Lower leg skin (tissue), 4 donors: ENCODE measurements around the gene NOL7. TPM values are rescaled to one million over a fixed set of nuclear protein-coding genes. Genes with fewer than 3 reads are reported as not detected.

ENCODE experiments used
- DNase-seq, 2 donors: peaks; one replicate each; pipeline ENCODE4 v3.0.0-alpha.2; 2019; ENCODE audit warnings: low spot score in 2 of 2
- H3K4me3 ChIP-seq: fragments of 200-600 bp; sonication (generic); 2 replicates; pipeline ENCODE4 v1.5.1; 2017; ENCODE audit warnings: mild to moderate bottlenecking, low read depth; ENCODE audit not compliant: poor library complexity, severe bottlenecking
- POLR2A ChIP-seq, 2 donors: fragments of 450-650 bp; IDR thresholded peaks; one replicate each; pipeline ENCODE4 v1.6.1; 2016 to 2017; ENCODE audit warnings: antibody characterized with exemption in 2 of 2, mild to moderate bottlenecking in 1 of 2, moderate library complexity in 1 of 2
- WGBS, 2 donors: methylation state at CpG; one replicate each; pipeline ENCODE4 v1.1.5; 2018; 5-methylcytosine and 5-hydroxymethylcytosine counted together
- intact Hi-C: fragments of 100-400 bp; cut with DNase I; formaldehyde crosslinking; loops from one replicate; pipeline ENCODE4 v1.15.0; 2023; ENCODE audit warnings: low total_unique reads
- total RNA-seq, 4 donors: library from RNA; depleted of rRNA; stranded (reverse); fragments of >200 nt; gene quantifications; one replicate each; pipeline ENCODE4 v1.1.0, GENCODE V29; 2016
- TF ChIP-seq, protein P1 (sequence below), 3 donors: fragments of 450-650 bp; IDR thresholded peaks; one replicate each; pipeline ENCODE4 v1.5.1; 2016; ENCODE audit warnings: antibody characterized with exemption in 3 of 3, mild to moderate bottlenecking in 3 of 3, moderate library complexity in 2 of 3

NOL7 gene
- total RNA-seq, 4 donors from 2014 or later, result 54.7 to 77.2 (median 66.7) TPM

DNA sequence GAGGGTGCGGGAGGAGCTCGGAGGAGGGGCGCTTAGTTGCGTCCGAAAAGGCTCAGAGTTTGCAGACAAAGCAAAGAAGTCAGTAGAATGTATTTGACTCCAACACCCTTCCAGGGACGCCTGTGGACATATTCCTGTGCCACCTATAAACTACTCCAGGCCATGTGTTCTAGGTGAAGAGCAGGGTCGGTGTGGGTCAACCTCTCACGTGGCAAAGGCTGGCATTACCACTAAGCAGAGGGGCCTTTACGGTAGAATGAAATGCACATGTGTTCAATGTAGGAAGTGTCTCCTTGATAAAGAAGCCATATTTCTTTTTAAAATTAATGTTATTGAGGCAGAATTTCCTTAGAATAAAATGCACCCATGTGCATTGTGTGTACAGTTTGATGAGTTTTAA is 25.3 kb upstream of the NOL7 start:
- no peak for DNase-seq
- TF ChIP-seq, protein P1, sequence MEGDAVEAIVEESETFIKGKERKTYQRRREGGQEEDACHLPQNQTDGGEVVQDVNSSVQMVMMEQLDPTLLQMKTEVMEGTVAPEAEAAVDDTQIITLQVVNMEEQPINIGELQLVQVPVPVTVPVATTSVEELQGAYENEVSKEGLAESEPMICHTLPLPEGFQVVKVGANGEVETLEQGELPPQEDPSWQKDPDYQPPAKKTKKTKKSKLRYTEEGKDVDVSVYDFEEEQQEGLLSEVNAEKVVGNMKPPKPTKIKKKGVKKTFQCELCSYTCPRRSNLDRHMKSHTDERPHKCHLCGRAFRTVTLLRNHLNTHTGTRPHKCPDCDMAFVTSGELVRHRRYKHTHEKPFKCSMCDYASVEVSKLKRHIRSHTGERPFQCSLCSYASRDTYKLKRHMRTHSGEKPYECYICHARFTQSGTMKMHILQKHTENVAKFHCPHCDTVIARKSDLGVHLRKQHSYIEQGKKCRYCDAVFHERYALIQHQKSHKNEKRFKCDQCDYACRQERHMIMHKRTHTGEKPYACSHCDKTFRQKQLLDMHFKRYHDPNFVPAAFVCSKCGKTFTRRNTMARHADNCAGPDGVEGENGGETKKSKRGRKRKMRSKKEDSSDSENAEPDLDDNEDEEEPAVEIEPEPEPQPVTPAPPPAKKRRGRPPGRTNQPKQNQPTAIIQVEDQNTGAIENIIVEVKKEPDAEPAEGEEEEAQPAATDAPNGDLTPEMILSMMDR (IDR thresholded peaks at IDR 0.05), result no peak
- no peak for TF ChIP-seq POLR2A (IDR thresholded peaks at IDR 0.05)
- intact Hi-C loops, result no loop called here
- WGBS, 2 donors, result 90 to 95% methylated on average over 9 of the region's 9 CpGs
- no peak overlapping the region for H3K4me3 ChIP-seq

DNA sequence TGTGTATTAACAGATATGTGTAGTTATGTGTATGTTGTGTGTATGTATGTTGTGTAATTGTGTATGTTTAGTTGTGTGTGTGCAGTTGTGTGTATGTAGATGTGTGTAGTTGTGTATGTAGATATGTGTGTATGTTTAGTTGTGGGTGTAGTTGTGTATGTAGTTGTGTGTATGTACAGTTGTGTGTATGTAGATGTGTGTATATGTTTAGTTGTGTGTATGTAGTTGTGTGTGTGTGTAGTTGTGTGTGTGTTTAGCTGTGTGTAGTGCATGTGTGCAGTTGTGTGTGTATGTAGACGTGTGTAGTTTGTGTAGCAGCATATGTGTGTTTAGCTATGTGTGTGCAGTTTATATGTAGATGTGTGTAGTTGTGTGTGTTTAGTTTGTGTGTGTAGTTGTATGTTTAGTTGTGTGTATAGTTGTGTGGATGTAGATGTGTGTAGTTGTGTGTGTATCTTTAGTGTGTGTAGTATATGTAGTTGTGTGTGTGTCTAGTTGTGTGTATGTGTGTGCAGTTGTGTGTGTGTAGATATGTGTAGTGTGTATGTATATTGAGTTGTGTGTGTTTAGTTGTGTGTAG is 24.5 kb upstream of the NOL7 start:
- WGBS, 2 donors, result 85 to 88% methylated on average over 1 of the region's 1 CpG
- H3K4me3 ChIP-seq, result no peak overlapping the region
- intact Hi-C loops, result no loop called here
- TF ChIP-seq POLR2A (IDR thresholded peaks at IDR 0.05), result no peak
- TF ChIP-seq, protein P1 (IDR thresholded peaks at IDR 0.05), result no peak
- no peak for DNase-seq

DNA sequence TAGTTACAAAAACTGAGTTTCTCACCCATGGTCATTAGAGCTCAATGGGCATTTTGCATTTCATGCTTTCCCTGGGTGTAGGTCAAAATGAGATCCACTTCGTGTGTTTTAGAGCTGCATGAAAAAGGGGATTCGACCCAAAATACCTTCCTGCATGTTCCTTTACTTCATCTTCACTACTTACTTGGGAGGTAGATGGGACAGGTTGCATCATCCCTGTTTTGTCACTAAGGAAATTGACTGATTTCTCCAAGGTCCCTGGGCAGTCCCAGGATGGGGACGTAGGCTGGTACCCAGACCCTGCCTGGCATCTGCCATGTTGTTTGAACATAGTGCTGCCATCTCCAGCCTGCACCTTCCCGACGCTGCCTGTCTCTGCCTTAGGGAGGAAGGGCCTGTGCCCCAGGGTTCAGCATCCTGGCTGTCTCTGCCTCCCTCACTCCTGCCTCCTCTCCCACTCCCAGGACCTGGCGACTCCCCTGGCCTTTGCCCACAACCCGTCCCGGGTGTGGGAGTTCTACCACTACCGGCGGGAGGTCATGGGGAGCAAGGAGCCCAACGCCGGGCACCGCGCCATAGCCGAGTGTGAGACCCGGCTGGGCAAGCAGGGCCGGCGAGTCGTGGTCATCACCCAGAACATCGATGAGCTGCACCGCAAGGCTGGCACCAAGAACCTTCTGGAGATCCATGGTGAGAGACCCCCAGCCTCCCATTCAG is 23.8 kb upstream of the NOL7 start:
- TF ChIP-seq POLR2A (IDR thresholded peaks at IDR 0.05), result no peak
- TF ChIP-seq, protein P1 (IDR thresholded peaks at IDR 0.05), result no peak
- 95% methylated on average over 21 of the region's 21 CpGs for WGBS, 2 donors
- intact Hi-C loops, result no loop called here
- DNase-seq, result no peak
- H3K4me3 ChIP-seq, result no peak overlapping the region

DNA sequence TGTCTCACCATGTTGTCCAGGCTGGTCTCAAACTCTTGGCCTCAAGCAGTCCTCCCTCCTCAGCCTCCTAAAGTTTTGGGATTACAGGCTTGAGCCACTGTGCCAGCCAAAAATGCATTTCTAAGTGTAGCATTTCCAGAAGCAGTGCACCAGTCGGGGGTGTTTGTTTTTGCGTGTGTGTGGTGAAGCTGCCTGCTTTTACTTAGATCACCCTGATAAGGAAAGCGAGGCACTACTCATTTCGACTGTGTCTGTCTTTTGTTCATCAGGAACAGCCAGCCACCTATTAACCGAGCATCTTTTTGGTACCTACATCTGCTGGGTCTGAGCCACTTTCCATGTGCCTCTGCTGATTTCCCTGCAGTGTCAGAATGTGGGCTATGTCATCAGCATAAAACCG is 22.0 kb upstream of the NOL7 start:
- intact Hi-C loops, result no loop called here
- 86 to 89% methylated on average over 6 of the region's 6 CpGs for WGBS, 2 donors
- no peak for DNase-seq
- TF ChIP-seq, protein P1 (IDR thresholded peaks at IDR 0.05), result no peak
- no peak for TF ChIP-seq POLR2A (IDR thresholded peaks at IDR 0.05)
- no peak overlapping the region for H3K4me3 ChIP-seq

DNA sequence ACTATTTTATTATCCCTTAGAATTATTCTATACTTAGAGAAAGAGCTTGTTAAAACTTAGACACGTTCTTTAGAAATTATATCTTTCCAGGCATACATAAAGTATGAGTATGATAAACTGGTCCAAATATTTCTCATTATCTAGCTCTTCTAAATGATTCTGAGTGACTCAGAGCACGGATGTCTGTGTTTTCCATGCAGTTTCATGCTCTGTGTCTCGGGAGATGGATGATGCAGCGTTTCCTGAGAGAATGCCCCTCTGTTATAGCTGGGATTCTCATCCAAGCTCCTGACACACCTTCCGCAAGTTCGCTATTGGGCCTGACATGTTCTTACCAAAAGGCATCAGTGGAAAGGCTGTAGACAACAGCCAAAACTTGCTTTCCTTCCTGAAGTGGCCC is 21.4 kb upstream of the NOL7 start:
- no peak for DNase-seq
- intact Hi-C loops, result no loop called here
- no peak overlapping the region for H3K4me3 ChIP-seq
- whole genome bisulfite sequencing, 2 donors, result 93 to 95% methylated on average over 6 of the region's 6 CpGs
- no peak for TF ChIP-seq POLR2A (IDR thresholded peaks at IDR 0.05)
- TF ChIP-seq, protein P1 (IDR thresholded peaks at IDR 0.05), result no peak
